ENCODE results near the gene ANO3. TPM values are rescaled to one million over a fixed set of nuclear protein-coding genes. Genes with fewer than 3 reads are reported as not detected.
A peak's percentile ranks its signal among the peaks of the same experiment; 100 is the strongest.

The ANO3 gene
- total and polyA plus RNA-seq, 4 donors = 0.02 to 0.63 (median 0.16) TPM

- peaks cover 0 to 8% (median 0%) of the 10 kb centered on the region in 3 donors for H3K27me3 ChIP-seq (ENCODE audit: control insufficient read depth in 3 of 3, insufficient read depth in 3 of 3, low read length in 2 of 3)
- no peaks in the 10 kb centered on the region for H3K36me3 ChIP-seq (ENCODE audit: control insufficient read depth in 4 of 4, insufficient read depth in 4 of 4, low read length in 4 of 4)
- H3K4me3 ChIP-seq = no peak overlapping the region
- no peaks in the 10 kb centered on the region for H3K9me3 ChIP-seq (ENCODE audit: control insufficient read depth in 4 of 4, insufficient read depth in 3 of 4, low read length in 3 of 4)
- no peak overlapping the region for H3K27ac ChIP-seq (ENCODE audit: low read depth in 1 of 2, low read length in 1 of 2)
- H3K4me1 ChIP-seq (ENCODE audit: control insufficient read depth in 5 of 5, insufficient read depth in 5 of 5, low read length in 5 of 5) = no peaks in the 10 kb centered on the region
- ATAC-seq (ENCODE audit: insufficient read depth, low FRiP score) = peak; percentile 75
- 35 to 40% methylated on average over 8 of the region's 8 CpGs for WGBS, 2 donors
- TF ChIP-seq CTCF (IDR thresholded peaks at IDR 0.05; ENCODE audit: control extremely low read depth, extremely low read depth) = peak; percentile 45
- peak; percentile 66 to 88 (median 82) for DNase-seq
- no peak overlapping the region for H3K9ac ChIP-seq (ENCODE audit: insufficient read depth in 1 of 2, low read length in 2 of 2)
Observed at GRCh38 chr11:26649884-26650283, 318.0 kb downstream of the ANO3 start.

GRCh38 chr11:26651916-26652315 is 320.0 kb downstream of the ANO3 start:
- no peak for DNase-seq

GRCh38 chr11:26655287-26655686 is 323.4 kb downstream of the ANO3 start:
- TF ChIP-seq CTCF (IDR thresholded peaks at IDR 0.05; ENCODE audit: control extremely low read depth, extremely low read depth) = no peak
- ATAC-seq (ENCODE audit: insufficient read depth, low FRiP score) (no peak), DNase-seq (no peak)
- no peaks in the 10 kb centered on the region for H3K36me3 ChIP-seq (ENCODE audit: control insufficient read depth in 4 of 4, insufficient read depth in 4 of 4, low read length in 4 of 4)
- no peak overlapping the region for H3K4me3 ChIP-seq
- no peaks in the 10 kb centered on the region for H3K4me1 ChIP-seq (ENCODE audit: control insufficient read depth in 5 of 5, insufficient read depth in 5 of 5, low read length in 5 of 5)
- H3K27me3 ChIP-seq (ENCODE audit: control insufficient read depth in 3 of 3, insufficient read depth in 3 of 3, low read length in 2 of 3) = peaks cover 0 to 8% (median 0%) of the 10 kb centered on the region in 3 donors
- no peak overlapping the region for H3K27ac ChIP-seq (ENCODE audit: low read depth in 1 of 2, low read length in 1 of 2)
- 93% methylated on average over 2 of the region's 2 CpGs for WGBS, 2 donors
- H3K9ac ChIP-seq (ENCODE audit: insufficient read depth in 1 of 2, low read length in 2 of 2) = no peak overlapping the region
- H3K9me3 ChIP-seq (ENCODE audit: control insufficient read depth in 4 of 4, insufficient read depth in 3 of 4, low read length in 3 of 4) = no peaks in the 10 kb centered on the region

More at GRCh38 chr11:26651916-26652315, 320.0 kb downstream of the ANO3 start:
- Histone ChIP-seq H3K9me3 (ENCODE audit: control insufficient read depth in 4 of 4, insufficient read depth in 3 of 4, low read length in 3 of 4) (no peaks in the 10 kb centered on the region), H3K4me1 (ENCODE audit: control insufficient read depth in 5 of 5, insufficient read depth in 5 of 5, low read length in 5 of 5) (no peaks in the 10 kb centered on the region), H3K27me3 (ENCODE audit: control insufficient read depth in 3 of 3, insufficient read depth in 3 of 3, low read length in 2 of 3) (peaks cover 0 to 8% (median 0%) of the 10 kb centered on the region in 3 donors), H3K4me3 (no peak overlapping the region), H3K27ac (ENCODE audit: low read depth in 1 of 2, low read length in 1 of 2) (no peak overlapping the region), H3K36me3 (ENCODE audit: control insufficient read depth in 4 of 4, insufficient read depth in 4 of 4, low read length in 4 of 4) (no peaks in the 10 kb centered on the region), H3K9ac (ENCODE audit: insufficient read depth in 1 of 2, low read length in 2 of 2) (no peak overlapping the region)
- ATAC-seq (ENCODE audit: insufficient read depth, low FRiP score) = no peak
- 74 to 79% methylated on average over 6 of the region's 6 CpGs for WGBS, 2 donors
- TF ChIP-seq CTCF (IDR thresholded peaks at IDR 0.05; ENCODE audit: control extremely low read depth, extremely low read depth) = no peak

- Histone ChIP-seq H3K9me3 (ENCODE audit: control insufficient read depth in 4 of 4, insufficient read depth in 3 of 4, low read length in 3 of 4) (no peaks in the 10 kb centered on the region), H3K4me1 (ENCODE audit: control insufficient read depth in 5 of 5, insufficient read depth in 5 of 5, low read length in 5 of 5) (peaks cover 0 to 35% (median 0%) of the 10 kb centered on the region in 5 donors), H3K9ac (ENCODE audit: insufficient read depth in 1 of 2, low read length in 2 of 2) (no peak overlapping the region), H3K4me3 (no peak overlapping the region), H3K27me3 (ENCODE audit: control insufficient read depth in 3 of 3, insufficient read depth in 3 of 3, low read length in 2 of 3) (no peaks in the 10 kb centered on the region), H3K27ac (ENCODE audit: low read depth in 1 of 2, low read length in 1 of 2) (no peak overlapping the region), H3K36me3 (ENCODE audit: control insufficient read depth in 4 of 4, insufficient read depth in 4 of 4, low read length in 4 of 4) (no peaks in the 10 kb centered on the region)
- ATAC-seq (ENCODE audit: insufficient read depth, low FRiP score) (no peak), DNase-seq (peak in 2 of 3 donors; percentile 24 to 38)
- TF ChIP-seq CTCF (IDR thresholded peaks at IDR 0.05; ENCODE audit: control extremely low read depth, extremely low read depth) = no peak
- 81 to 84% methylated on average over 1 of the region's 1 CpG for WGBS, 2 donors
Observed at GRCh38 chr11:26662916-26663315, 331.0 kb downstream of the ANO3 start.

Measured in lung (tissue), 12 donors.